Measurements from ENCODE around the gene CEP170B. TPM values are rescaled to one million over a fixed set of nuclear protein-coding genes. Genes with fewer than 3 reads are reported as not detected.

Gene CEP170B
- total RNA-seq, 1 donor from 2014 or later = 26.5 TPM

DNA sequence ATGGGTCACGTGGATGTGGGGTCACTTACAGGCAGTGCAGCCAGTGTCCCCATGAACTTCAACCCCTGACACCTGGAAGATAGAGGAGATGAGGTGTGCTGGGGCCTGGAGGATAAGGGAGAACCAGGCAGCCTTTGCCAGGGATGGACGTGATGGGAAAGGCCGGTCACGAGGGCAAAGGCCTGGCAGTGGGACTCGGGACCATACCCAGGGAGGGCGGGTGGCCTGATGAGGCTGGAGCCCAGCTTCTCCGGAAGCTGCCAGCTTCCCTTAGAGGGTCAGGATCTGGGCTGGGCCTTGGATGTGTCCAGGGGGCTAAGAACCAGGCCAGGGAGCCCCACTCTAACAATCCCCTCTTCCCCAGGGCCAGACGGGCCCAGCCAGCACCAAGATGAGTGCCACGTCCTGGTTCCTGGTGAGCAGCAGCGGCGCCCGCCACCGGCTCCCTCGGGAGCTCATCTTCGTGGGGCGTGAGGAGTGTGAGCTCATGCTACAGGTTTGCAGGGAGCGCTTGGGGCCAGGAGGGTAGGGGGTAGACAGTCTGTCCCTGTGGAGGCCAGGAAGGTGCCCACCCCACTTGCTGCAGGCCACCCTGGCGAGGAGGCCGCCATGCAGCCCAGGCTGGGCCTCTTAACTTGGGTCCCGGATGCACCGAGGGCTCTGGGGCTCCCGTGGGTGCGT lies 3.1 kb downstream of the CEP170B start:
- TF ChIP-seq, protein P1, sequence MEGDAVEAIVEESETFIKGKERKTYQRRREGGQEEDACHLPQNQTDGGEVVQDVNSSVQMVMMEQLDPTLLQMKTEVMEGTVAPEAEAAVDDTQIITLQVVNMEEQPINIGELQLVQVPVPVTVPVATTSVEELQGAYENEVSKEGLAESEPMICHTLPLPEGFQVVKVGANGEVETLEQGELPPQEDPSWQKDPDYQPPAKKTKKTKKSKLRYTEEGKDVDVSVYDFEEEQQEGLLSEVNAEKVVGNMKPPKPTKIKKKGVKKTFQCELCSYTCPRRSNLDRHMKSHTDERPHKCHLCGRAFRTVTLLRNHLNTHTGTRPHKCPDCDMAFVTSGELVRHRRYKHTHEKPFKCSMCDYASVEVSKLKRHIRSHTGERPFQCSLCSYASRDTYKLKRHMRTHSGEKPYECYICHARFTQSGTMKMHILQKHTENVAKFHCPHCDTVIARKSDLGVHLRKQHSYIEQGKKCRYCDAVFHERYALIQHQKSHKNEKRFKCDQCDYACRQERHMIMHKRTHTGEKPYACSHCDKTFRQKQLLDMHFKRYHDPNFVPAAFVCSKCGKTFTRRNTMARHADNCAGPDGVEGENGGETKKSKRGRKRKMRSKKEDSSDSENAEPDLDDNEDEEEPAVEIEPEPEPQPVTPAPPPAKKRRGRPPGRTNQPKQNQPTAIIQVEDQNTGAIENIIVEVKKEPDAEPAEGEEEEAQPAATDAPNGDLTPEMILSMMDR (conservative IDR thresholded peaks at IDR 0.05) = no peak
- H3K27ac Mint-ChIP-seq = no peak overlapping the region
- H3K27me3 Mint-ChIP-seq = peaks cover 8% of the 10 kb centered on the region
- H3K9me3 Mint-ChIP-seq = no peaks in the 10 kb centered on the region
- no peaks in the 10 kb centered on the region for H3K36me3 Mint-ChIP-seq
- peaks cover 11% of the 10 kb centered on the region for H3K4me1 Mint-ChIP-seq (ENCODE audit: unreplicated experiment)
- H3K4me3 Mint-ChIP-seq = no peak overlapping the region
- DNase-seq (ENCODE audit: extremely low spot score, unreplicated experiment) = no peak

DNA sequence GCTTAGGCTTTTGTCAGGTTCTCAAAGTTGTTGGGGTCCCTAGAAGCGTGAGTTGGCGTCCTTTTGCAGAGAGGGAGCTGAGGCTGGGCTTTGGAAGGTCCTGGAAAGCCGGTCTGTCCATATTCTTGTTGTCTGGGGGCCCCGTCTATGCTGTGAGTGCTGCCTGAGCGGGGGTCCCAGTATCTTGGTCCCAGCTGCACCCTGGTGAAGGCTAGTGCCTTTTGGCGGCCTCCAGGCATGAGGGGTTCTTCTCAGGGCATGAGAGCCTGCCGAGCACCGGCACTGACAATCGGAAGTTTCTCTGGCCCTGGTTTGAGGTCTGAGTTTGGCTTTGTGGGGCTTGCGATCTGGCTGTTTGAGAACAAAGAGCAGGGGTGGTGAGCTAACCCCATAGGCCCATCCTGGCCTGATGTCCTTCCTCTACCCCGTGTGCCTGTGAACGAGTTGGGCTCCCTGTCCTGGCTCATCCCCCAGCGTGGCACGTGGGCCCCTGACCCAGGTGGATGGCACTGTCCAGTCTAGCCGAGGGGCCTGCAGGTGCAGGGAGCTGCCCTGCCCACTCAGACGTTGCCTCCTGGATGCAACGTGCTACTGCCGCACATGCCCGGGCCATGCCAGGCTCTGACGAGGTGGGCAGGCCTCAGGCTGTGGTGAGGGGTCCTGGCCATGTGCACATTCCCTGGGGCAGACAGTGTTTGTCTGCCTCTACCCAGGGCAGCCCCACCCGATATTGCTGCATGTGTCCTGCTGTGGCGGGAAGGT lies 3.9 kb downstream of the CEP170B start:
- Mint-ChIP-seq H3K4me3 (no peak overlapping the region), H3K4me1 (ENCODE audit: unreplicated experiment) (peaks cover 11% of the 10 kb centered on the region), H3K36me3 (no peaks in the 10 kb centered on the region), H3K27ac (no peak overlapping the region), H3K27me3 (peaks cover 8% of the 10 kb centered on the region), H3K9me3 (no peaks in the 10 kb centered on the region)
- TF ChIP-seq, protein P1 (conservative IDR thresholded peaks at IDR 0.05) = no peak
- no peak for DNase-seq (ENCODE audit: extremely low spot score, unreplicated experiment)

GRCh38 chr14:104869669-104870367 lies 4.8 kb downstream of the CEP170B start:
- no peak for DNase-seq (ENCODE audit: extremely low spot score, unreplicated experiment)
- Mint-ChIP-seq H3K27me3 (peaks cover 8% of the 10 kb centered on the region), H3K36me3 (no peaks in the 10 kb centered on the region), H3K4me3 (no peak overlapping the region), H3K9me3 (no peaks in the 10 kb centered on the region), H3K4me1 (ENCODE audit: unreplicated experiment) (peaks cover 11% of the 10 kb centered on the region), H3K27ac (no peak overlapping the region)
- TF ChIP-seq, protein P1 (conservative IDR thresholded peaks at IDR 0.05) = no peak

- peaks cover 8% of the 10 kb centered on the region for H3K27me3 Mint-ChIP-seq
- H3K27ac Mint-ChIP-seq = no peak overlapping the region
- H3K36me3 Mint-ChIP-seq = no peaks in the 10 kb centered on the region
- no peaks in the 10 kb centered on the region for H3K9me3 Mint-ChIP-seq
- H3K4me1 Mint-ChIP-seq (ENCODE audit: unreplicated experiment) = peaks cover 11% of the 10 kb centered on the region
- DNase-seq (ENCODE audit: extremely low spot score, unreplicated experiment) = no peak
- TF ChIP-seq, protein P1 (conservative IDR thresholded peaks at IDR 0.05) = peak; percentile 64
- no peak overlapping the region for H3K4me3 Mint-ChIP-seq
Measured at GRCh38 chr14:104870368-104871144, 5.5 kb downstream of the CEP170B start.

DNA sequence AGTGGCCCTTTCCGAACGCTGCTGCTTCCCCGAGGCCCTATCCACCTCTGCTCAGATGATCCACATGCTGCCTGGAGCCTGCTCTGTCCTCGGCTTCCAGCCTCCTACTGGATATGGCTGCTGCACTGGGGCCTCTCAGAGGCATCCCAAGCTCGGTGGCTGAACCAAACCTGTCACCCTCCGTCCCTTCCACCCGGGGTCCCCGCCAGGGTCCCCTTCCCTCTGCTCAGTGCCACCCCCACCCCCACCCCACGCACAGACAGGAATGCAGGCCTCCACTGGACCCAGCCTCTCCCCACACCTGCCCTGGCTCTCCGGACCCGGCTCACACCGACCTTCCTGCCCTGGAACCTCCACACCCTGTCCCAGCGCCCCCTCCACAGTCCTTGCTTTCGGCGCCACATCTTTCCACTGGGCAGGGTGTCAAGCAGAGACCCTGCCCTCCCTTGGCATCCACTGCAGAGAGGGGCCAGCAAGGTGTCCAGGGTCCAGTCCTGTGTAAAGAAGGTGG lies 6.1 kb downstream of the CEP170B start:
- Mint-ChIP-seq H3K4me1 (ENCODE audit: unreplicated experiment) (peaks cover 11% of the 10 kb centered on the region), H3K9me3 (no peaks in the 10 kb centered on the region), H3K27me3 (peaks cover 8% of the 10 kb centered on the region), H3K36me3 (no peaks in the 10 kb centered on the region), H3K27ac (no peak overlapping the region), H3K4me3 (no peak overlapping the region)
- no peak for DNase-seq (ENCODE audit: extremely low spot score, unreplicated experiment)
- TF ChIP-seq, protein P1 (conservative IDR thresholded peaks at IDR 0.05) = no peak
